ENCODE data around the gene PACSIN2. TPM values are rescaled to one million over a fixed set of nuclear protein-coding genes. Genes with fewer than 3 reads are reported as not detected.
"Not testable (repeated sequence)": the region's sequence is repeated elsewhere in the genome, so short reads cannot be mapped to it uniquely, and the experiment has no call there.

PACSIN2 gene
- total RNA-seq, 1 experiment from 2014 or later: 35.9 TPM

GRCh38 chr22:42945736-42946135, 69.2 kb downstream of the PACSIN2 start:
- DNase-seq (ENCODE audit: low spot score): no peak

- DNase-seq (ENCODE audit: low spot score): no peak
Measured at GRCh38 chr22:42945027-42945426, 69.9 kb downstream of the PACSIN2 start.

- DNase-seq (ENCODE audit: low spot score): no peak
Measured at GRCh38 chr22:42944409-42944808, 70.5 kb downstream of the PACSIN2 start.

- DNase-seq (ENCODE audit: low spot score): no peak
Measured at GRCh38 chr22:42943981-42944380, 71.0 kb downstream of the PACSIN2 start.

- no peak for DNase-seq (ENCODE audit: low spot score)
Measured at GRCh38 chr22:42942351-42942750, 72.6 kb downstream of the PACSIN2 start.

GRCh38 chr22:42939941-42940653, 74.9 kb downstream of the PACSIN2 start:
- peak; percentile 83 for DNase-seq (ENCODE audit: low spot score)

- DNase-seq (ENCODE audit: low spot score): peak; percentile 62
Measured at GRCh38 chr22:42939451-42939881, 75.5 kb downstream of the PACSIN2 start.

- DNase-seq (ENCODE audit: low spot score): no peak
Measured at GRCh38 chr22:42938976-42939375, 76.0 kb downstream of the PACSIN2 start.

- DNase-seq (ENCODE audit: low spot score): no peak
Measured at GRCh38 chr22:42938449-42938848, 76.5 kb downstream of the PACSIN2 start.

- DNase-seq (ENCODE audit: low spot score): peak; percentile 76
Measured at GRCh38 chr22:42937164-42937843, 77.6 kb downstream of the PACSIN2 start.

- DNase-seq (ENCODE audit: low spot score): not testable (repeated sequence)
Measured at GRCh38 chr22:42936680-42937079, 78.3 kb downstream of the PACSIN2 start.

- no peak for DNase-seq (ENCODE audit: low spot score)
Measured at GRCh38 chr22:42934338-42934737, 80.6 kb downstream of the PACSIN2 start.

GRCh38 chr22:42933485-42934091, 81.4 kb downstream of the PACSIN2 start:
- peak; percentile 52 for DNase-seq (ENCODE audit: low spot score)

GRCh38 chr22:42932857-42933484, 82.0 kb downstream of the PACSIN2 start:
- no peak for DNase-seq (ENCODE audit: low spot score)

GRCh38 chr22:42932197-42932519, 82.8 kb downstream of the PACSIN2 start:
- no peak for DNase-seq (ENCODE audit: low spot score)

- no peak for DNase-seq (ENCODE audit: low spot score)
Measured at GRCh38 chr22:42931421-42932196, 83.3 kb downstream of the PACSIN2 start.

- peak; percentile 11 for DNase-seq (ENCODE audit: low spot score)
Measured at GRCh38 chr22:42930810-42931420, 84.0 kb downstream of the PACSIN2 start.

- DNase-seq (ENCODE audit: low spot score): no peak
Measured at GRCh38 chr22:42929838-42930155, 85.2 kb downstream of the PACSIN2 start.

- DNase-seq (ENCODE audit: low spot score): no peak
Measured at GRCh38 chr22:42928969-42929837, 85.7 kb downstream of the PACSIN2 start.

- DNase-seq (ENCODE audit: low spot score): no peak
Measured at GRCh38 chr22:42927966-42928365, 87.0 kb downstream of the PACSIN2 start.
